GM12864 (cell line): Measurements from ENCODE around the gene PHF24.
"Not testable (repeated sequence)": the region's sequence is repeated elsewhere in the genome, so short reads cannot be mapped to it uniquely, and the experiment has no call there.

ENCODE experiments used
- DNase-seq: peaks from one replicate; pipeline ENCODE4 v3.0.0-alpha.2; 2011; ENCODE audit warnings: low read depth
- H3K4me3 ChIP-seq: 2 replicates; pipeline ENCODE4 v1.5.1; 2011; ENCODE audit warnings: mild to moderate bottlenecking, low read depth, low read length, control low read depth
- CTCF ChIP-seq: IDR thresholded peaks from 2 replicates; pipeline ENCODE4 v1.5.1; 2011; ENCODE audit warnings: low read depth, mild to moderate bottlenecking, moderate library complexity, low read length, control low read depth, inconsistent platforms; ENCODE audit errors: missing control alignments

Gene PHF24

GRCh38 chr9:35002623-35003022 is 44.5 kb downstream of the PHF24 start:
- no peak for TF ChIP-seq CTCF
- DNase-seq = no peak
- H3K4me3 ChIP-seq = no peak overlapping the region

DNA sequence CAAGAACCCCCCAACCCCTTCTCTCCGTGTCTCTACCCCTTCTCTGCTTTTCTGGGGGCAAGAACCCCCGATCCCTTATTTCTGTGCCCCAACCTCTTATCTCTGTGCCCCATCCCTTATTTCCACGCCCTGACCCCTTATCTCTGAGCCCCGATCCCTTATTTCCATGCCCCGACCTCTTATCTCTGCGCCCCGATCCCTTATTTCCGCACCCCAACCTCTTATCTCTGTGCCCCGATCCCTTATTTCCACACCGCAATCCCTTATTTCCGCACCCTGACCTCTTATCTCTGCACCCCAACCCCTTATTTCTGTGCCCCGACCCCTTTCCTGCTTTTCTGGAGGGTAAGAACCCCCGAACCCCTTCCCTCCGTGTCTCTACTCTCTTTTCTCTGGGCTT is 46.2 kb downstream of the PHF24 start:
- DNase-seq, H3K4me3 ChIP-seq: not testable (repeated sequence)

- TF ChIP-seq CTCF = no peak
- H3K4me3 ChIP-seq = no peak overlapping the region
- no peak for DNase-seq
Observed at GRCh38 chr9:35010351-35010958, 52.4 kb downstream of the PHF24 start.

- no peak overlapping the region for H3K4me3 ChIP-seq
- no peak for DNase-seq
- TF ChIP-seq CTCF = no peak
Observed at GRCh38 chr9:35014517-35014916, 56.4 kb downstream of the PHF24 start.

- DNase-seq, H3K4me3 ChIP-seq: not testable (repeated sequence)
Observed at GRCh38 chr9:35023443-35023842, 65.4 kb downstream of the PHF24 start.

DNA sequence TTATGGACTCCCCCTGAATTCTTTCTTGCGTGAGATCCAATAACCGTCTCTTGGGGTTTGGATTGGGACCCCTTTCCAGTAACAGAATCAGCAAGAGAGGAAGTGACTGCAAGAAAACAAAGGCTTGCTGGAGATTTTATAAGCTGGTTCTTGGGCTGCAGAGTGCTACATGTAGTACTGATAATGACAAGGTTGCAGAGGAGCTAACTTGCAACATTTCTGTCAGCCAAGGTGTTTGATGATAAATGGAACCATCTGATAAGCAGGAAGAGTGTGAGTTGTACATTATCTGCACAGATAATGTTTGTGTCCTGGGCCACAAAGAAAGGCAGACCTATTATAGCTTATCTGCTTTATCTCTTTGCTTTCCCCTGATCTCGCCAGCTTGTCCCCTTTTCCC is 68.6 kb downstream of the PHF24 start:
- no peak for TF ChIP-seq CTCF
- H3K4me3 ChIP-seq = no peak overlapping the region
- DNase-seq = no peak

DNA sequence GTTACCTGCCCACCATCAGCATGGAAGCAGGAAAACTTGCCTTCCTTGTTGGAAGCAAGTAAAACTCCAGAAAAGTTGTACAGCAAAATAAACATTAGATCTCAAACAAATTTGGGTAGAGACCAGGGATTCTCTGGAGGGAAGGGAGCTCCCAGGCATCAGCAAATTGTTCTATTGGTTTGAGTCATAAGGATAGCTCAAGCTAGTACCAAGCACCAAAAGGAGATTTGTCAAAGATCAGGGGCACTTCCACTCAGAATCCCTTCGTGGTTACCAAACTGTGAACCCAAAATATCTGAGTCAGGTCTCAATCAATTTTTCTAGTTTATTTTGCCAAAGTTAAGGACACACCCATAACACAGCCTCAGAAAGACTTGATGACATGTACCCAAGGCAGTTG is 69.3 kb downstream of the PHF24 start:
- H3K4me3 ChIP-seq = no peak overlapping the region
- TF ChIP-seq CTCF = no peak
- no peak for DNase-seq

DNA sequence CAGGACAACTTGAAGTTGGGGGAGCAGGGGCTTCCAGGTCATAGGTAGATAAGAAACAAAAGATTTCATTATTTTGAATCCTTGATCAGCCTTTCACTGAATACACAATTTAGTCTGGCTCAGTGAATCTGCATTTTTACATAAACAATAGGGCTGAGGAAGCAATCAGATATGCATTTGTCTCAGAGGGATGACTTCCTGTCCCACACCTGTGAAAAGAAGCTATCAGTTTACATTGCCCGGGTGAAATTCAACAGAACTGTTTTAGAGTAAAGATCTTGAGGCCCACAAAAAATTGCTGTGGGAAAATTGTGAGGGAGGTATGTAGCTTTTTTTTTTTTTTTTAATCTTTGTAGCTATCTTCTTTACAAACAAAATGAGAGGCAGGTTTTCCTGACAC is 69.8 kb downstream of the PHF24 start:
- no peak overlapping the region for H3K4me3 ChIP-seq
- no peak for TF ChIP-seq CTCF
- DNase-seq = no peak
